HS-27A (cell line): ENCODE measurements around the gene RAB11FIP4.
"Not testable (repeated sequence)": the region's sequence is repeated elsewhere in the genome, so short reads cannot be mapped to it uniquely, and the experiment has no call there.

Source experiments
- DNase-seq: peaks from one replicate; pipeline ENCODE4 v3.0.0-alpha.2; 2012; ENCODE audit warnings: low read depth, missing footprints

The RAB11FIP4 gene

GRCh38 chr17:31433091-31433790 is 41.8 kb downstream of the RAB11FIP4 start:
- no peak for DNase-seq

- DNase-seq = no peak
Measured at GRCh38 chr17:31433811-31434726, 42.6 kb downstream of the RAB11FIP4 start.

- DNase-seq = no peak
Measured at GRCh38 chr17:31434727-31435050, 43.2 kb downstream of the RAB11FIP4 start.

GRCh38 chr17:31435581-31435980 is 44.1 kb downstream of the RAB11FIP4 start:
- DNase-seq = no peak

- no peak for DNase-seq
Measured at GRCh38 chr17:31437720-31438400, 46.4 kb downstream of the RAB11FIP4 start.

- no peak for DNase-seq
Measured at GRCh38 chr17:31439716-31440115, 48.2 kb downstream of the RAB11FIP4 start.

GRCh38 chr17:31442276-31442675 is 50.8 kb downstream of the RAB11FIP4 start:
- no peak for DNase-seq

- not testable (repeated sequence) for DNase-seq
Measured at GRCh38 chr17:31442856-31443255, 51.4 kb downstream of the RAB11FIP4 start.

GRCh38 chr17:31443386-31443785 is 51.9 kb downstream of the RAB11FIP4 start:
- no peak for DNase-seq

GRCh38 chr17:31444026-31444425 is 52.6 kb downstream of the RAB11FIP4 start:
- DNase-seq = no peak

GRCh38 chr17:31446195-31446967 is 54.9 kb downstream of the RAB11FIP4 start:
- DNase-seq = no peak

GRCh38 chr17:31448467-31449077 is 57.1 kb downstream of the RAB11FIP4 start:
- DNase-seq = no peak

- DNase-seq = no peak
Measured at GRCh38 chr17:31449111-31449510, 57.6 kb downstream of the RAB11FIP4 start.

GRCh38 chr17:31449746-31450145 is 58.3 kb downstream of the RAB11FIP4 start:
- no peak for DNase-seq

- DNase-seq = no peak
Measured at GRCh38 chr17:31452101-31452500, 60.6 kb downstream of the RAB11FIP4 start.

GRCh38 chr17:31452561-31453110 is 61.2 kb downstream of the RAB11FIP4 start:
- DNase-seq = no peak

- DNase-seq = no peak
Measured at GRCh38 chr17:31453896-31454295, 62.4 kb downstream of the RAB11FIP4 start.

- DNase-seq = no peak
Measured at GRCh38 chr17:31456814-31457213, 65.3 kb downstream of the RAB11FIP4 start.

- DNase-seq = no peak
Measured at GRCh38 chr17:31457391-31458234, 66.1 kb downstream of the RAB11FIP4 start.

- DNase-seq = no peak
Measured at GRCh38 chr17:31458829-31459228, 67.4 kb downstream of the RAB11FIP4 start.
